Bronchial epithelial cell (primary cell): ENCODE results near the gene DAZAP1. TPM values are rescaled to one million over a fixed set of nuclear protein-coding genes. Genes with fewer than 3 reads are reported as not detected.

Experiments used
- DNase-seq: peaks from one replicate; pipeline ENCODE4 v3.0.0-alpha.2; 2010; ENCODE audit warnings: low read depth
- FAIRE-seq: peaks from 2 replicates; lab custom pipeline; 2011; peaks lifted over from hg19 to GRCh38; lab: Jason Lieb, UNC
- H3K27me3 ChIP-seq: 2 replicates; pipeline ENCODE4 v1.5.1; 2011; ENCODE audit warnings: low read length; ENCODE audit not compliant: control insufficient read depth, insufficient read depth
- H3K36me3 ChIP-seq: 2 replicates; pipeline ENCODE4 v1.5.1; 2011; ENCODE audit warnings: low read length; ENCODE audit not compliant: control insufficient read depth, insufficient read depth
- H3K4me3 ChIP-seq: 2 replicates; pipeline ENCODE4 v1.5.1; 2011; ENCODE audit warnings: mild to moderate bottlenecking, low read depth, low read length, control low read depth
- total RNA-seq: library from RNA; depleted of rRNA; stranded (reverse); fragments of >200 nt; gene quantifications from 2 replicates; pipeline ENCODE4 v1.2.1, GENCODE V29; 2014
- TF ChIP-seq, protein P1 (sequence below): IDR thresholded peaks from 2 replicates; pipeline ENCODE4 v1.5.1; 2011; ENCODE audit warnings: mild to moderate bottlenecking, moderate library complexity, low read length, control low read depth, inconsistent platforms; ENCODE audit not compliant: insufficient read depth, severe bottlenecking

DAZAP1 gene
- total RNA-seq, 1 donor from 2014 or later: 115 TPM

DNA sequence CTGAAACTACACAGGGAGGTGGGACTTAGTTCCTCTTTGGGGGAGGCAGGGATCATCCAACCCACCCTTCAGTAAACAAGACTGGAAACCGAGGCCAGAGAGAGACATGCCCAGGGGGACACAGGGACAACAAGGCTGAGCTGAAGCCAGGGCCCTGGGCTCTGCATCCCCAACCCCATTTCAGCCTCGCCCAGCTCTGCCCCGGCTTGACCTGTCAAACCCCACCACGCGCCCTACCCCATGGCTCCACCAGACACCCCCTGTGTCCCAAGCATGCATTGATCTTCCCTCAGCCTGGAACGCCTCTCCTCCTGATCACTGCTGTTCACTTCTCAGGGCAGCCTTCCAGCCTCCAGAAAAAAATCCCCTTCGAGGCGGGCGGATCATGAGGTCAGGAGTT is 40.6 kb downstream of the DAZAP1 start:
- H3K36me3 ChIP-seq: no peaks in the 10 kb centered on the region
- no peak for FAIRE-seq
- TF ChIP-seq, protein P1, sequence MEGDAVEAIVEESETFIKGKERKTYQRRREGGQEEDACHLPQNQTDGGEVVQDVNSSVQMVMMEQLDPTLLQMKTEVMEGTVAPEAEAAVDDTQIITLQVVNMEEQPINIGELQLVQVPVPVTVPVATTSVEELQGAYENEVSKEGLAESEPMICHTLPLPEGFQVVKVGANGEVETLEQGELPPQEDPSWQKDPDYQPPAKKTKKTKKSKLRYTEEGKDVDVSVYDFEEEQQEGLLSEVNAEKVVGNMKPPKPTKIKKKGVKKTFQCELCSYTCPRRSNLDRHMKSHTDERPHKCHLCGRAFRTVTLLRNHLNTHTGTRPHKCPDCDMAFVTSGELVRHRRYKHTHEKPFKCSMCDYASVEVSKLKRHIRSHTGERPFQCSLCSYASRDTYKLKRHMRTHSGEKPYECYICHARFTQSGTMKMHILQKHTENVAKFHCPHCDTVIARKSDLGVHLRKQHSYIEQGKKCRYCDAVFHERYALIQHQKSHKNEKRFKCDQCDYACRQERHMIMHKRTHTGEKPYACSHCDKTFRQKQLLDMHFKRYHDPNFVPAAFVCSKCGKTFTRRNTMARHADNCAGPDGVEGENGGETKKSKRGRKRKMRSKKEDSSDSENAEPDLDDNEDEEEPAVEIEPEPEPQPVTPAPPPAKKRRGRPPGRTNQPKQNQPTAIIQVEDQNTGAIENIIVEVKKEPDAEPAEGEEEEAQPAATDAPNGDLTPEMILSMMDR: no peak
- H3K4me3 ChIP-seq: no peak overlapping the region
- peaks cover 53% of the 10 kb centered on the region for H3K27me3 ChIP-seq
- DNase-seq: no peak

DNA sequence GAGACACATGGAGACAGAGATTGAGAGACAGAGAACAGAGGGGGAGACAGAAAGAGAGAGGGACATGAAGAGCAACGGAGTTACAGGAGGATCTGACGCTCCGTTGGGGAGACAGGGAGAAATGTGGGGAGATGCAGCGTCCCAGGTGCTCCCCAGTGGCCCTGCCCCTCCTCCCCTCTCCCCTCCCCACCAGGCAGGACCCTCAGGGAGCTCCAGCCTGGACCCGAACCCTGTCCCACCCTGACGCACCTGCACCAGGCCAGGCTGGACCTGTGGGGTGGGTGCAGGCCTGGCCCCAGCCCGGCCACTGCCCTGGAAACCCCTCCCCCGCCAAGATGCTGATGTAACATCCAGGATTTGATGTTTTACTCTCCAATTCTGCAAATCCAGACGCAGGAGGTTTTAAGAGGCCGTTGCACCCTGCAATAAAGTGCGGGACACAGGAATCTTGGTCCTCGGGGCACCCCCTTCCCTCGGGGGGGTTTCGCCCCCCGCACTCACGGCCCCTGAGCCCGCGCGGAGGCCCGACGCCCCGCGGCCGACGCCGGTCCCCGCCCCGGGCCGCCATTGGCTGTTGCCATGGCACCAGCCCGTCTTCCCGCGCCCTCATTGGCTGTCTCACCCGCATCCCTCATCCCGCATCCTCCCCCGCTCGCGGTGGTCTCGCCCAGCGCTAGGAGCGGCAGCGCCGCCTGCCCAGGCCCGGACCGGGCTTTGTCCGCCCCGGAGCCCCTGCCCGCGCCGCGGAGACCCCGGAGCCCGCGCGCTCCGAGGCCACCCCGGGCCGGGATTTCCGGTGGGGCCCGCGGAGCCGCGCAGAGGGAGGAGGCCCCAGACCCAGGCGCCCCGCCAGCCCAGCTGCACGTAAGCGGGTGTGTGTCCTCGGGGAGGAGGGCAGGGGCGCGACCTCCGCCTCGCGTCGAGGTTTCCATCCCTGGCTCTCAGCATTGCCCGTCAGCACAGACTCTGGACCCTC is 42.4 kb downstream of the DAZAP1 start, which contains the start of gene APC2:
Gene APC2, plus strand, starts transcription at position 655 of the 976 bp plus-strand sequence. CDS start 2,881 bp downstream, outside the sequence.
- Histone ChIP-seq H3K4me3 (no peak within 1 kb of the TSS), H3K36me3 (no peaks in the 10 kb centered on the region), H3K27me3 (peaks cover 57% of the 10 kb centered on the region)
- FAIRE-seq (no peak), DNase-seq (no peak)
- TF ChIP-seq, protein P1: no peak

DNA sequence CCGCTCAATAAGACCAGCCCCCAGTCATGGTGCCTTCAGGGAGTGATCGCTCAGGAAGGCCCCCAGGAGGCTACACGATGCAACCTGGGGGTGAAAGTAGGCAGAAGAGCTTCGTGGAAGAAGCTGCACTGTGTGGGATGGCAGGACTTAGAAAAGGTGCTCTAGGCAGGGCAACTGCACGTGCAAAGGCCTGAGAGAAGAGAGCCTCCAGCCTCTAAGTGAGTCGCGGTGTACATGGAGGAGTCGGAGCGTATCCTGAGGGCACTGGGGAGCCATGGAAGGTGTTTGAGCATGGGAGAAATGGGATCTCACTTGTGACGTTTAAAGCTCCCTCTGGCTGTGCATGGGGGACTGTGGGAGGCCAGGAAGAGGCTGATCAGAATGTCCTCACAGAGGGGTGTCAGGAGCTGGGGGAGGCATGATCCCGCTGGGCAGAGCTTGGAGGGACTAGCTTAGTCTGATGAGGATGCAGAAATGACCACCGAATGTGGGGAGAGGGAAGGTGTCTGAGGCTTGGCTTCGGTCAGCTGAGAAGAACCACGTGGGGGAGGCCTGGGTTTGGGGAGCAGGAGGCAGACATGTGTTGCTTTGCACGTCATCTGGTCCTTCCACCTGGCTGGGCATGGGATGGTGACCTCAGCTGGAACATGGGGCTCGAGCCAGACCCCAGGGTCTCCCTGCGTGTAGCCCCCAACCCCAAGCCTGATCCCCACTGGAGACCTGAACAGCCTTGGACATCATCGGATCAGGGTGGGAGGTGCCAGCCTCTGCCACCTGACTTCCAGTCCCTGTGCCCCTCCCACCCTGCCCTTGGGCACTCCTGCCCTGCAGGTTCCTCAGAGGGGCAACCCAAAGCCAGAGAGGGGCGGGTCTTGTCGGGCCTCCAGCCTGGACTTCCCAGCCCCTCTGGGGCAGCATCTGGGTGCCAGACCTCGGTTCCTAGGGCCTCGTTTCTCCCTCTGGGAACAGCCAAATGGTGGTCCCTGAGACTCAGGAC is 43.6 kb downstream of the DAZAP1 start:
- peaks cover 57% of the 10 kb centered on the region for H3K27me3 ChIP-seq
- FAIRE-seq (peak; percentile 95), DNase-seq (no peak)
- no peaks in the 10 kb centered on the region for H3K36me3 ChIP-seq
- no peak overlapping the region for H3K4me3 ChIP-seq
- TF ChIP-seq, protein P1: no peak

DNA sequence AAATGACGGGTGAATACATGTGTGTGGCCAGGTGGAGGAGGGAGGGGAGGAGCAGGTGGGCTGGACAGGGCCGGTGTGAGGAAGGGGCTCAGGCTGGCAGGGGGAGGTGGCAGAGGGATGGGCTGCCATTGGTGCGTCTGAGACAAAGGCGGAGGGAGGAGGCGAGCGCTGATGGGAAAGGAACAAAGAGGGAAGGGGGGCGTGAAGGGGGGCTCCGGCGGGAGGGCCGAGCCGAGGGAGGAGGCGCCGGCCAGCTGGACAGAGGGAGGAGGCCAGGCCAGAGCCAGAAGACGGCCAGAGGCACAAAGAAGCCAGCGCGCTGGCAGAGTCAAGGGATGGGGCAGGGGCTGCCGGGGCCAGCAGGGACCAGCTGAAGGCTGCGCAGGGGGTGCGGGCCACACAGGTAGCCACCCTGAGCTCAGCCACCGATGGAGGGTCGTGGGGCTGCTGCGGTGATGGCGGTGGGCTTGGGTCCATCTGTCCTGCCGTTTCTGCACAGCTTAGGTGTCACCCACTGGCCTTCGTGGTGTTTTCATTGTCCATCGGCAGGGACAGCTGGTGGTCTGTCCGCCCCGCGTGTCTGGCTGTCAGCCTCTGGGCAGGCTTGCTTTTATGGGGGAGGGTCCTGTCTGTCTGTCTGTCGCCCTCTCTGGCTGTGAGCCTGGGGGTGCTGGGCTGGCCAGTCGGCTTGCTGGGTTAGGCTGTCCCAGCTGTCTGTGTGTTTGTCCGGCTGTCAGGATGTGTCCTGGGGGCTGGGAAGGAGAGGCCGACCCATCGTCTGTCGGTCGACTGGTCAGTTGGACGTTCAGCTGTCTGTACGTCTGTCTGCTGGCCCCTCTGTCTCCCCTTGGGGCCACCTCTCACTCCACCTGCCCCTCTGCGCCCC is 44.8 kb downstream of the DAZAP1 start:
- peaks cover 49% of the 10 kb centered on the region for H3K27me3 ChIP-seq
- no peaks in the 10 kb centered on the region for H3K36me3 ChIP-seq
- FAIRE-seq: no peak
- DNase-seq: no peak
- H3K4me3 ChIP-seq: no peak overlapping the region
- TF ChIP-seq, protein P1: no peak

DNA sequence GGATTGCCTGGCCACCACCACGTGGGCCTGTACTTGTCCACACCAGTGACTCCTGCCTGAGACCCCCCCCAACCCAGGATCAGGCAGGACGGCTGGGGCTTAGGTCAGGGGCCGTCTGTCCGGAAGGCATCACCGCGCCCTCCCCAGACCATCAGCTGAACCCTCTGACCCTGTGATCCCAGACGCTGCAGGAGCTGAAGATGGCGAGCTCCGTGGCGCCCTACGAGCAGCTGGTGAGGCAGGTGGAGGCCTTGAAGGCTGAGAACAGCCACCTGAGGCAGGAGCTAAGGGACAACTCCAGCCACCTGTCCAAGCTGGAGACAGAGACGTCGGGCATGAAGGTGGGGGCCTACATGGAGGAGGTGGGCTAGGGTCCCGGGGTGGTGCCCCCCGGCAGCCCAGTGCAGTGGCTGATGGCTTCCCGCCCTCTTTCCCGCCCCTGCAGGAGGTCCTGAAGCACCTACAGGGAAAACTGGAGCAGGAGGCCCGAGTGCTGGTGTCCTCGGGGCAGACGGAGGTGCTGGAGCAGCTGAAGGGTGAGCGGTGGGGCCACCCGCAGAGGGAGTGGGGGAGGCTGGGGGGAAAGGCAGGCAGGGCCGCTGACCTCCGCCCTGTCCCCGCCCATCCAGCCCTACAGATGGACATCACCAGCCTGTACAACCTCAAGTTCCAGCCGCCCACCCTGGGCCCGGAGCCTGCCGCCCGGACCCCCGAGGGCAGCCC is 45.6 kb downstream of the DAZAP1 start:
- H3K36me3 ChIP-seq: no peaks in the 10 kb centered on the region
- DNase-seq (no peak), FAIRE-seq (no peak)
- TF ChIP-seq, protein P1: no peak
- no peak overlapping the region for H3K4me3 ChIP-seq
- peaks cover 43% of the 10 kb centered on the region for H3K27me3 ChIP-seq
